ENCODE measurements around the gene CDKN1C. TPM values are rescaled to one million over a fixed set of nuclear protein-coding genes. Genes with fewer than 3 reads are reported as not detected.
A peak's percentile ranks its signal among the peaks of the same experiment; 100 is the strongest.

The CDKN1C gene
- total RNA-seq, 1 experiment from 2014 or later: 12.9 TPM

DNA sequence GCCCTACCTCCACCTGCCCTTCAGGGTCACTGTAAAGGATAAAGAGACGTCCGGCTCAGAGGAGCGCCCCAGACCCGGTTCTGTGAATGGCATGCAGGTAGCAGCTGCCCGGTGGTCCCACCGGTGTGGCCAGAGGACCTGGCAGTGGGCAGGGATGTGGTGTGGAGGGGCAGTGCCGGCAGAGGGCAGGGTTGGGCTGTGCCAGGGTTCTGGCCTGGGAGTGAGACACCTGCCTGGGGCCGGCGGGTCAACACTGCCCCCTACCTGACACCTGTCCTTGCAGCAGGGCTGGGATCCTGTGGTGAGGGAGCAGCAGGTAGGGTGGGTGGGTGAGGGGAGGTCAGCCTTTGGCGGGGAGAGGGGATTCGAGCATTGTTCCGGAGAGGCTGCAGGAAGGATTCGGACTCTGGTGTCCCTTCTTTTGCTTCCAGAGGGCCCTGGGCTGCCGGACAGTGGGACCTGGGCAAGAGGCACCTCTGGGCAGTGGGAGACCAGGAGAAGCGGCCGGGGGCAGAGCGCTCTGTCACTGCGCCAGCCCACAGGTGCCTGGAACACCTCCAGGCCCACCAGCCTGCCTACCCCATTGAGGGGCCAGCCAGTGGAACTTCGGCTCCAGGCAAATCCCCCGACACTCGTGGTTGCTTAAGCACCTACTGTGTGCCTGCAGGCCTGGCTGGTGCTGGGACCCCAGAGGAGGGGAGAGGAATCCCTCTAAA lies 45.3 kb upstream of the CDKN1C start:
- BruUV-seq (replicated peaks): no TSS peak
- ATAC-seq (peak; percentile 45), DNase-seq (peak; percentile 84)
- intact Hi-C loops (cut with micrococcal nuclease): loop anchor here (1.0 to 5.0 kb wide), 3 partner anchors 39 to 399 kb away; no protein-coding TSS in a partner anchor
- H2AFZ ChIP-seq (ENCODE audit: low read length): peak overlapping the region; percentile 58; the same call in 1 of the 2 replicates
- TF ChIP-seq EZH2 (IDR thresholded peaks at IDR 0.05; ENCODE audit: low read length, unreplicated experiment) (no peak), CTCF (conservative IDR thresholded peaks at IDR 0.05; ENCODE audit: low read depth, low read length) (peak; percentile 87)
- peaks cover 30% of the 10 kb centered on the region for H3K79me2 ChIP-seq (ENCODE audit: low read length)
- peaks cover 43% of the 10 kb centered on the region for H3K4me1 ChIP-seq (ENCODE audit: insufficient read depth, low read length)
- no peaks in the 10 kb centered on the region for H3K9me3 ChIP-seq (ENCODE audit: low read length)
- H3K9me2 ChIP-seq (replicated peaks; ENCODE audit: low read length): no peaks in the 10 kb centered on the region
- H3K4me2 ChIP-seq (ENCODE audit: low read length): peak overlapping the region; percentile 99
- H3K4me3 ChIP-seq (ENCODE audit: low read length): peak overlapping the region; percentile 78
- H3K27ac ChIP-seq (ENCODE audit: low read length): peak overlapping the region; percentile 99
- ChIA-PET CTCF (interaction anchor here (0.6 to 2.0 kb wide), 8 partner anchors 28 to 400 kb away, joined by 3 to 21 read pairs (median 4); partner anchors contain the start of genes CARS1 and NAP1L4), POLR2A (ENCODE audit: unreplicated experiment) (interaction anchor here (1.5 kb wide), 1 partner anchor 61 kb away, joined by 8 read pairs; the partner anchor contains the start of gene NAP1L4)
- H3K27me3 ChIP-seq (ENCODE audit: low read length): no peaks in the 10 kb centered on the region
- peak overlapping the region; percentile 98 for H3K9ac ChIP-seq (ENCODE audit: low read length)
- H3K36me3 ChIP-seq (ENCODE audit: low read depth, low read length): peaks cover 12% of the 10 kb centered on the region; the same call in 1 of the 2 replicates
- H3F3A ChIP-seq (ENCODE audit: low read length, unreplicated experiment): no peaks in the 10 kb centered on the region
- peaks cover 25% of the 10 kb centered on the region for H4K20me1 ChIP-seq (ENCODE audit: low read length)

GRCh38 chr11:2929950-2930703 lies 44.6 kb upstream of the CDKN1C start:
- POLR2A ChIA-PET (ENCODE audit: unreplicated experiment): interaction anchor here (0.6 to 1.5 kb wide), 5 partner anchors 38 to 171 kb away, joined by 3 to 8 read pairs (median 3); partner anchors contain the start of gene NAP1L4
- H3K4me2 ChIP-seq (ENCODE audit: low read length): peak overlapping the region; percentile 99
- DNase-seq: peak; percentile 72
- no peaks in the 10 kb centered on the region for H3K9me3 ChIP-seq (ENCODE audit: low read length)
- peak overlapping the region; percentile 78 for H3K4me3 ChIP-seq (ENCODE audit: low read length)
- ATAC-seq: peak; percentile 11
- no peaks in the 10 kb centered on the region for H3K9me2 ChIP-seq (replicated peaks; ENCODE audit: low read length)
- peak overlapping the region; percentile 98 for H3K9ac ChIP-seq (ENCODE audit: low read length)
- peaks cover 12% of the 10 kb centered on the region; the same call in 1 of the 2 replicates for H3K36me3 ChIP-seq (ENCODE audit: low read depth, low read length)
- peaks cover 25% of the 10 kb centered on the region for H4K20me1 ChIP-seq (ENCODE audit: low read length)
- H3K4me1 ChIP-seq (ENCODE audit: insufficient read depth, low read length): peaks cover 46% of the 10 kb centered on the region
- H3K79me2 ChIP-seq (ENCODE audit: low read length): peaks cover 38% of the 10 kb centered on the region
- no peaks in the 10 kb centered on the region for H3F3A ChIP-seq (ENCODE audit: low read length, unreplicated experiment)
- peak overlapping the region; percentile 58; the same call in 1 of the 2 replicates for H2AFZ ChIP-seq (ENCODE audit: low read length)
- no peaks in the 10 kb centered on the region for H3K27me3 ChIP-seq (ENCODE audit: low read length)
- peak overlapping the region; percentile 99 for H3K27ac ChIP-seq (ENCODE audit: low read length)
- TF ChIP-seq CTCF (conservative IDR thresholded peaks at IDR 0.05; ENCODE audit: low read depth, low read length): no peak
- TF ChIP-seq EZH2 (IDR thresholded peaks at IDR 0.05; ENCODE audit: low read length, unreplicated experiment): no peak
- intact Hi-C loops (cut with micrococcal nuclease): loop anchor here (1.0 to 5.0 kb wide), 4 partner anchors 17 to 398 kb away; no protein-coding TSS in a partner anchor
- CTCF ChIA-PET: interaction anchor here (0.6 to 2.0 kb wide), 8 partner anchors 27 to 470 kb away, joined by 3 to 21 read pairs (median 4); partner anchors contain the start of genes CARS1 and NAP1L4
- BruUV-seq (replicated peaks): TSS peak; percentile 95
